Astrocyte of the hippocampus (primary cell): ENCODE results near the gene NAA16.
"Not testable (repeated sequence)": the region's sequence is repeated elsewhere in the genome, so short reads cannot be mapped to it uniquely, and the experiment has no call there.

Experiments used
- DNase-seq: peaks from one replicate; pipeline ENCODE4 v3.0.0; 2011; ENCODE audit warnings: low read depth, low spot score

Gene NAA16

DNA sequence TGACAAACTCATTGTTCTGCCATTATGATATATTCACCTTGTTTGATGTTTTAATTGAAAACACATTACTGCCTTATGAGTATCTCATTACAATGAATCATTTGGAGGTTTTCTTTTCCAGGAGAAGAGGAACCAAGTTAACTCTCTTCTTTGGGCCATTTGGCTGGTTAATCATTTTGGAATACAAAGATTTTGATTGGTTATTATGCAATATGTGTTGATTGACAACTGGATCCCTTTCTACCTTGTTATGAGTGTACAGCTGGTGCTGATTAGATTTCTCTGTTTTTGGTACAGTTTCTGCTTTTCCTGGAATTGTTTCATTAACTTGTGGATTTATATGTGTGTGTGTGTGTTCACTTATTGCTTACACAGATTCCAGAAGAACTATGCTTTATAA lies 97.1 kb downstream of the NAA16 start:
- no peak for DNase-seq

DNA sequence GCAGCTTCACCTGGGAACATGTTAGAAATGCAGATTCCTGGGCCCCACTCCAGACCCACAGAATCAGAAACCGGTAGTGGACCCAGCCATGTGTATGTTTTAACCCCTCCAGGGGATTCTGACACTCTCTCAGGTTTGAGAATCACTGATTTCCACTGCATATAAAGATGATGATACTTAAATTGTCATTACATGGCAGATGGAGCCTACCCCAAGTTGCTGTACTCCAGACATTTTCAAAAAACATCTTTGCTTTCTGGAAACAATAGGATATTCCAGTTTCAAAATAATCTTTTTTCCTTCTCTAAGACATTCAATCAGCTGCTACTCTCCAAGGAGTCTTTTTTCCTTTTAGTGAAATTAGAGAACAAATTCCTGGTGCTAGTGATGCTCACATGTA lies 97.7 kb downstream of the NAA16 start:
- DNase-seq = no peak

DNA sequence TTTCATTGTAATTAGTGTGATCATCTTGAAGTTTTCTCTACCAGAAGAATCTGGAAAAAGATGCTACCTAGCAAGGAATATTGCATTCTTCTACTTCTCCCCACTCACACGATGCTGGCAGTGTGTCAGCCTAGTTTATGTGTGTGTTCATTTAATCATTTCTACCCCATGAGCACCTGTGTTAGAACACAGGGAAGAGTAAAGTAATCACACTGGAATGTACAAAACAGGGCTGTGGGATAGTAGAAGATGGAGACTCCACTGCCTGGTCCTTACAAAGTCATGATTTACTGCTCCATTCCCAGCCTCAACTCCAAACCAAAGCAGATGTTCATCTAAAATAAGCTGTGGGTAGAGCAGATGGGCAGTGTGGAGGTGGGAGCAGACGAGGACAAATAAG lies 98.5 kb downstream of the NAA16 start:
- no peak for DNase-seq

DNA sequence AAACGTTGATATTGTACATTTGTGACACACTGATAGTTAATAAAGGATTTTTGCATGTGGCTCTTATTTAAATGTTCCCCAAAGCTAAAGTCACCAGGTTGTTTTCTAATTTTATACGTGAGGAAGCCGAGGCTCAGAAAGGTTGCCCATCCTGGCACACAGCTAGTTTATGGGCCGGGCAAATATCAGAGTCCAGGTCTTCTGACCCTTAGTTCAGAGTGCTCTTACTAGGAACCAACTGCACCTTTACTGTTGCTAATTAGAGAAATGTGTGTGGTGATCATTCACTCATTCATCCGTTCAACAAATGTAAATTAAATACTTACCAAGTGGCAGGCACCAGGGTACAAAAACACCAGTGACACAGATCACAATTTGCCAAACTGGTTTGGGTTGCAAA lies 100.0 kb downstream of the NAA16 start:
- no peak for DNase-seq

DNA sequence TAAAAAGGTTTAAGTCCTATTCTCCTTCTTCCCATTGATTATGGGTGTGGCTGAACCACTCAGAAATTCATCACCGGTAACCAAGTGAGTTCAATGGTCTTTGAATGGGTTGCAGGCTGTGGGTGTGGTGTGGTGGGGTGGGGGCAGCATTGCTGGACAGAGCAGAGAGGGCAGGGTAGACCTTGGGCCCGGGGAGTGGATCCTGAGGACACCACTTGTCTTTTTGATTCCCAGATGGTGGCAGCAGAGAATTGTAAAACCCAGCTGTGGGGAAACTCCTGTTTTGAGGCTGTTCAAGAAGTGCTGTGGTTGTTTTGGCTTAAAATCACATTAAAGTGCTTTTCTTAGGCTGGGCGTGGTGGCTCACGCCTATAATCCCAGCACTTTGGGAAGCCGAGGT lies 100.5 kb downstream of the NAA16 start:
- peak; percentile 63 for DNase-seq

DNA sequence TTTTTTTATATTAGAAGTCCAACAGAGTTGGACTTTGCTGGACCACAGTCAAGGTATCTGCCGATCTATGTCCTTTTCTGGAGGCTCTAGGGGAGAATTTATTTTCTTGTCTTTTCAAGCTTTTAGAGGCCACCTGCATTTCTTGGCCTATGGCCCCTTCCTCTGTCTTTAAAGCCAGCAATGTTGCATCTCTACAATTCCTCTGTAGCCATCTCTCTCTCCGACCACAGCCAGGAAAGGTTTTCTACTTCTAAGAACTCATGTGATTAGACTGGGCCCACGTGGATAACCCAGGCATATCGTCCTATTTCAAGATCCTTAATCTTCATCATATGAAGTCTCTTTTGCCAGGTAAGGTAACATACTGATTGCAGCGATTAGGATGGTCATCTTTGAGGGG lies 102.8 kb downstream of the NAA16 start:
- no peak for DNase-seq

DNA sequence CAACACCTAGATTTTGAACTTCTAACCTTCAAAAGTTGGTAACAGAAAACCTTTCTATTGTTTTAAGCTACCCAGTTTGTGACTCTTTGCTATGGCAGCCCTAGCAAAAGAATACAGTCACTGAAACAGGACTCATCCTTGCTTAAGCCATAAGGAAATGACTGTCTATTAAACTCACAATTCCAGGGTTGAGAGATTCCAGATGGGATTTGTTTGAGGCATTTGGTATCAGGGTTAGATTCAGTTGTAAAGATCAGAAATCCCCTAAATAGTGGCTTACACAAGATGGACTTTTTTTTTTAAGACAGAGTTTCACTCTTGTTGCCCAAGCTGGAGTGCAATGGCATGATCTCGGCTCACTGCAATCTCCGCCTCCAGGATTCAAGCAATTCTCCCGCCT lies 105.2 kb downstream of the NAA16 start:
- no peak for DNase-seq

DNA sequence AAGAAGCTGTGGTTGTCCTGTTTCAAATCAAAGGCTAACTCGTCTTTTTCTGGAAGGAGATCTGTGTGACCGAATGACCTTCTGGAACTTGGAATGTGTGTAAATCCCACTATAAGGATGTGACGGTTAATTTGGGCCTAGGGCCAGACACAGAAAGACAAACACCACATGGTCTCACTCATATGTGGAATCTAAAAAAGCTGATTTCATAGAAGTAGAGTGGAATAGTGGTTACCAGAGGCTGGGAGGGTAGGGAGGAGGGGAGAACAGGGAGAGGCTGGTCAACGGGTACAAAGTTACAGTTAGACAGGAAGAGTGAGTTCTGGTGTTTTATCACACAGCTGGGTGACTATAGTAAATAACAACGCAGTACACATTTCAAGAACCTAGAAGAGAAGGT lies 107.0 kb downstream of the NAA16 start:
- DNase-seq = peak; percentile 47

DNA sequence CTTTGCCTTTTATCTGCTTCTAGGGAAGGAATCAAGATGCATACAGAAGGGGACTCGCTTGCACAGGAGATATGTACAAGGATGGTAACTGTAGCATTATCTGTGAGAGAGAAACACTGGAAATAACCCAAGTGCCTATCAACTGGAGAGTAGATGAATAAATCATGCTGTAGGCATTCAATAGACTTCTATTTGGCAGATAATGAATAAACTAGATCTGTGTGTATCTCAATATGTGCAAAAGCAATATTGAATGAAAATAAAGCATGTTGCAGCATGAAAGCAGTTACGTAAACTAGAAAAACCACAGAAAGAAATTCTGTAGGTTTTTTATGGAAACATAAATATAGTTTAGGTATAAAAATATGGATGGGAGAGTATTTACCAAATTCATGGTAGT lies 107.7 kb downstream of the NAA16 start:
- no peak for DNase-seq

DNA sequence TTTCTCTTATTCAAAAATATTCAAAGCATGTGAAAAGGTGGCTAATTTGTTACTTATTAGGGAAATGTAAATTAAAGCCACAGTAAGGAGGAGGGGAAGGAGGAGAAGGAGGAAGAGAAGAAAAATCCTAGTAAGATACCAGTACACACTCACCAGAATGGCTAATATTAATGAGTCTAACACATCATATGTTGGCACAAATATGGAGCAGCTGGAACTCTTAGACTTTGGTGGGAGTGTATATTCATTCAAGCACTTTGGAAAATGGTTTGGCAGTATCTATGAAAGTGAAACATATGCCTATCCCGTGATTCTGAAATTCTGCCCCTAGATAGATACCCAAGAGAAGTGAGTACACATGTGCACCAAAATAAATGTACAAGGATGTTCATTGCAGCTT lies 108.1 kb downstream of the NAA16 start:
- no peak for DNase-seq

DNA sequence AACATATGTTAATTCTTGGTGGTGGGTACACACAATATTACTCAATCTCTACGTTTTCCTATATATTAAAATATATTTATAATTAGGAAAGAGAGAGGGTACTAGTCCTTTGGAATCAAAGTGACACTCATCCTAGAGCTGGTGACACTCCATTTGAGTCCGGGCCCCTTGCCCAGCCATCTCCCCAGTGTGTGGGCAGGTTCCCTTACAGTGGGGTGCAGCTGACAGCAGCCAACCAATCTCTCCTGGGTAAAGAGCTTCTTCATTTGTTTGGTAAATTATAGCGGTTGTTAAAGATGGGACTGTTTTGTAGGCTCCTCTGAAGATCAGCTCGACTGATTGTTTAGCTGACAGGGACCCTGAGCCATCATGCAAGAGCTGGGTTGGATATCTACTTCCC lies 109.1 kb downstream of the NAA16 start:
- DNase-seq = no peak

DNA sequence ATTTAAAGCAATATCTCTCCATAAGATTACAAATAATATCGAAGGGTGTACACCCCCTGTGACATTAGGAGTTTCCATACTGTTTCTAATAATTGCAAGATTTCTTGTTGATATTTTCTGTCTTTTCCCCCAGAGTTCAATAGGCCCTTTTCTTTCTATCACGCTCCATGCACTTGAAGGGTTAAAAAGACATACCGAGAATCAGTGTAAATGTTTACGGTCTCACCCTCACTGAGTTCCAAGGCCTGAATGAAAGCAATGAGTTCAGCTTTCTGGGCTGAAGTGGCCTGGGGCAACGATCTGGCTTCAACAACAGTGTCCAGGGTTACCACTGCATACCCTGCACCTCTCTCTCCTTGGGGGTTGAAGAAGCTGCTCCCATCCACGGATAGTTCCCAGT lies 110.3 kb downstream of the NAA16 start:
- not testable (repeated sequence) for DNase-seq

DNA sequence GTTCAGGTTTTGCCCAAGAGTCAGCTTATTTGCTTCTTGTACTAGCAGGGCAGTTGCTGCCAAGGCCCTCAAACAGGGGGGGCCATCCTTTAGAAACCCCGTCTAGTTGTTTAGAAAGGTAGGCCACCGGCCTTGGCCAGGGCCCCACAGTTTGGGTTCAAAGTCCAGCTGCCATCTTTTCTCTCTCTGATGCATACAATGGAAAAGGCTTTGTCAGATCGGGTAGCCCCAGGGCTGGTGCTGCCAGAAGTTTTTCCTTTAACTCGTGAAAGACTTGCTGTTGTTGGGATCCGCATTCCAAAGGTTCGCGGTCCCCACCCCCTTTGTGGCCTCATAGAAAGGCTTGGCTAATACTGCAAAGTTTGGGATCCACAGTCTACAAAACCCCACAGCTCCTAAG lies 110.9 kb downstream of the NAA16 start:
- DNase-seq = not testable (repeated sequence)

DNA sequence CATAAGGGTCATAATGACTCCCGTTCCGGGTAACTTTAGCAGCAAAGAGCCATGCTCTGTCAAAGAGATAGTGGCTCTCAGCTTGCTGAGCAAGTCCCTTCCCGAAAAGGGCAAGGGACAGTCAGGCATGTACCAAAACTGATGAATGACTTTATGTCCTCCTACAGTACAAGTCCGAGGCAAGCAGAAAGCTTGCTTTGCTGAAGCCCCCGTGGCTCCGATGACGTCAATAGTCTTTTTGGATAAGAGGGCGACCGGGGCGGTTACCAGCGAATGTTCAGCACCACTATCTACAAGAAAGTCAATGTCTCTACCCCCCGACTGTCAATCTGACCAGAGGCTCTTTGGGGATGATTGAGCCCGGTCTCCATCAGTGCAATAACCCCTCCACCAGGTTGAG lies 112.2 kb downstream of the NAA16 start:
- not testable (repeated sequence) for DNase-seq

DNA sequence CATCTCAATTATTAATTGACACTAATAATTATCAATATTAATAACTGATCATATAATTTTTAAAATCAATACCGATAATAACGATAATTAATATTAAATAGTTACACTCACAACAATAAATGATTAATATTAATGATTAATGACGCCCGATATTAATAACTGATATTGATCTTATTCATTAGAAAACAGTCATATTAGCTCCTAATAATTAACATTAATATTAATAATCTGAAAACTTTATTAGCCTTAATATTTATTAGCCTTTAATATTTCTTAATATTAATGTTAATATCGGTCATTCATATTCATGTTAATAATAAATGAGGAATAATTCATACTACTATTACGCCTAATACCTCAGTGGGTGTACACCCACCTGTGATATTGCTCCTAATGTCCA lies 113.6 kb downstream of the NAA16 start:
- DNase-seq = not testable (repeated sequence)

DNA sequence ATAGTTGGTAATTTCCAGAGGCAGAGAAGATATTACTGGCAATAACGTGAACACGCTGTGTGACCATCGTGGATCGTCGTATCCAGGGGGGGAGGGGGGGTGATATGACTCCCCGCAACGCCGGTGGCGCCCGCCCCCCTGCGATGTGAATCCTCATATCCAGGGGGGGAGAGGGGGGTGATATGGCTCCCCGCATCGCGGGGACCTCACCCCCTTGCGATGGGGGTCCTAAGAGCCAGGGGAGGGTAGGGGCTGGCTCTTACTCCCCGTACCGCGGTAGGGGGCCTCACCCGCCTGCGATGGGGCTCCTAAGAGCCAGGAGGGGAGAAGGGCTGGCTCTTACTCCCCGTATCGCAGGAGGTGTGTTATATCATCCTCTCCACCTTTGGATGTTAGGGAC lies 115.0 kb downstream of the NAA16 start:
- DNase-seq = no peak
